OCI-LY7 (cell line): ENCODE data around the gene JAZF1. TPM values are rescaled to one million over a fixed set of nuclear protein-coding genes. Genes with fewer than 3 reads are reported as not detected.

Experiments used
- BruUV-seq: library from RNA; stranded (reverse); fragments of 400-500 nt; replicated peaks from 2 replicates; lab custom pipeline; 2021; lab: Mats Ljungman, UMichigan
- CTCF ChIA-PET: fragments of 300-600 bp; sonication (Branson Sonifier 250); formaldehyde crosslinking; loops from one replicate; lab custom pipeline; 2022; ENCODE audit warnings: antibody characterized with exemption; ENCODE audit not compliant: unreplicated experiment; lab: Charles Lee
- POLR2A ChIA-PET: fragments of 300-600 bp; sonication (Branson Sonifier 250); formaldehyde crosslinking; loops from one replicate; lab custom pipeline; 2022; ENCODE audit warnings: antibody characterized with exemption; lab: Charles Lee
- DNase-seq: peaks from one replicate; pipeline ENCODE4 v3.0.0-alpha.2; 2015; ENCODE audit warnings: low spot score
- H2AFZ ChIP-seq: fragments of 200-600 bp; sonication (generic), shearing (Covaris generic); 2 replicates; pipeline ENCODE4 v1.6.1; 2014; ENCODE audit warnings: mild to moderate bottlenecking, antibody characterized with exemption, low read length, moderate library complexity
- H3K27ac ChIP-seq: fragments of 200-600 bp; sonication (generic); 2 replicates; pipeline ENCODE4 v1.5.1; 2014; ENCODE audit warnings: mixed run types, low read depth, mild to moderate bottlenecking, moderate library complexity, low read length, inconsistent platforms; ENCODE audit not compliant: poor library complexity, severe bottlenecking
- H3K36me3 ChIP-seq: fragments of 200-600 bp; sonication (generic); 2 replicates; pipeline ENCODE4 v1.6.1; 2014; ENCODE audit warnings: mild to moderate bottlenecking, antibody characterized with exemption, low read length, moderate library complexity, mixed read lengths; ENCODE audit not compliant: insufficient read depth
- H3K4me1 ChIP-seq: fragments of 200-600 bp; sonication (generic); 2 replicates; pipeline ENCODE4 v1.5.1; 2014; ENCODE audit warnings: mild to moderate bottlenecking, low read length; ENCODE audit not compliant: insufficient read depth, poor library complexity, severe bottlenecking
- H3K4me2 ChIP-seq: fragments of 200-600 bp; sonication (generic); 2 replicates; pipeline ENCODE4 v1.6.1; 2014; ENCODE audit warnings: mild to moderate bottlenecking, low read length
- H3K4me3 ChIP-seq: fragments of 200-600 bp; sonication (generic); 2 replicates; pipeline ENCODE4 v1.5.1; 2014; ENCODE audit warnings: mild to moderate bottlenecking, low read depth, low read length; ENCODE audit not compliant: poor library complexity, severe bottlenecking
- H3K79me2 ChIP-seq: fragments of 200-600 bp; sonication (generic); 2 replicates; pipeline ENCODE4 v1.6.1; 2016; ENCODE audit warnings: low read depth, mild to moderate bottlenecking, low read length, moderate library complexity, mixed read lengths; ENCODE audit not compliant: insufficient read depth
- H3K9me2 ChIP-seq: fragments of 200-600 bp; sonication (generic); 2 replicates; pipeline ENCODE4 v1.6.1; 2016; ENCODE audit warnings: mild to moderate bottlenecking, low read length, mixed read lengths; ENCODE audit not compliant: insufficient read depth
- H3K9me3 ChIP-seq: fragments of 200-600 bp; sonication (generic); 2 replicates; pipeline ENCODE4 v1.6.1; 2014; ENCODE audit warnings: mild to moderate bottlenecking, mixed run types, low read length, mixed read lengths
- H4K20me1 ChIP-seq: fragments of 200-600 bp; sonication (generic); 2 replicates; pipeline ENCODE4 v1.6.1; 2014; ENCODE audit warnings: mild to moderate bottlenecking, antibody characterized with exemption, low read length, moderate library complexity, mixed read lengths; ENCODE audit not compliant: insufficient read depth
- EZH2phosphoT487 ChIP-seq: fragments of 200-600 bp; sonication (generic); IDR thresholded peaks from 2 replicates; pipeline ENCODE4 v1.6.1; 2018; ENCODE audit warnings: low read depth, borderline replicate concordance, mild to moderate bottlenecking, mixed run types, antibody characterized with exemption, low read length, moderate library complexity, mixed read lengths
- intact Hi-C: fragments of 100-400 bp; cut with micrococcal nuclease; formaldehyde crosslinking; loops from one replicate; pipeline ENCODE4 v1.10.0; 2022; ENCODE audit not compliant: unreplicated experiment
- total RNA-seq, 2 experiments: library from RNA; depleted of rRNA in 1 of 2; stranded (reverse); fragments of >200 nt in 1 of 2; shearing (Covaris generic) in 1 of 2; gene quantifications; 2 replicates each; pipeline ENCODE4 v1.2.3, GENCODE V29; 2014 to 2022
- TF ChIP-seq, protein P1 (sequence below): fragments of 200-600 bp; sonication (generic); conservative IDR thresholded peaks from 2 replicates; pipeline ENCODE4 v1.5.1; 2014; ENCODE audit warnings: mild to moderate bottlenecking, antibody characterized with exemption, low read length, moderate library complexity, mixed read lengths

The JAZF1 gene
- total RNA-seq, 2 experiments from 2014 or later, result 6.3 to 25.0 TPM

DNA sequence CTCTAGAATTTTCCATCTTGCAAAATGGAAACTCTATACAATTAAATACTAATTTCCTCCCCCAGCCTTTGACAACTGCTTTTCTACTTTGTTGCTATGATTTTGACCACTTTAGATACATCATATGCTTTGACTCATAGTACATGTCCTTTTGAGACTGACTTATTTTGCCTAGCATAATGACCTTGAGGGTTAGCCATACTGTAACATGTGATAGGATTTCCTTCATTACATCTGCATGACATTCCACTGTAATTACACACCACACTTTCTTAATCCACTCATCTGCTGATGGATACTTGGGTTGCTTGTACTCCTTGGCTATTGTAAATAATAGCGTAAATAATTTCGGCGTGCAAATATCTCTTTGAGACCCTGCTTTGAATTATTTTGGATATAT lies 127.7 kb downstream of the JAZF1 start:
- H3K9me2 ChIP-seq, result no peaks in the 10 kb centered on the region
- H2AFZ ChIP-seq, result no peak overlapping the region
- H3K4me3 ChIP-seq, result no peak overlapping the region
- no peaks in the 10 kb centered on the region for H3K36me3 ChIP-seq
- no peaks in the 10 kb centered on the region for H3K4me1 ChIP-seq
- intact Hi-C loops, result no loop called here
- peaks cover 4% of the 10 kb centered on the region; the same call in 1 of the 2 replicates for H3K9me3 ChIP-seq
- POLR2A ChIA-PET, result interaction anchor here (1.7 kb wide), 1 partner anchor 9 kb away, joined by 6 read pairs; no protein-coding TSS in a partner anchor
- no peak overlapping the region for H3K4me2 ChIP-seq
- DNase-seq, result no peak
- no peak overlapping the region for H3K27ac ChIP-seq
- H3K79me2 ChIP-seq, result no peaks in the 10 kb centered on the region
- no TSS peak for BruUV-seq
- TF ChIP-seq, protein P1, sequence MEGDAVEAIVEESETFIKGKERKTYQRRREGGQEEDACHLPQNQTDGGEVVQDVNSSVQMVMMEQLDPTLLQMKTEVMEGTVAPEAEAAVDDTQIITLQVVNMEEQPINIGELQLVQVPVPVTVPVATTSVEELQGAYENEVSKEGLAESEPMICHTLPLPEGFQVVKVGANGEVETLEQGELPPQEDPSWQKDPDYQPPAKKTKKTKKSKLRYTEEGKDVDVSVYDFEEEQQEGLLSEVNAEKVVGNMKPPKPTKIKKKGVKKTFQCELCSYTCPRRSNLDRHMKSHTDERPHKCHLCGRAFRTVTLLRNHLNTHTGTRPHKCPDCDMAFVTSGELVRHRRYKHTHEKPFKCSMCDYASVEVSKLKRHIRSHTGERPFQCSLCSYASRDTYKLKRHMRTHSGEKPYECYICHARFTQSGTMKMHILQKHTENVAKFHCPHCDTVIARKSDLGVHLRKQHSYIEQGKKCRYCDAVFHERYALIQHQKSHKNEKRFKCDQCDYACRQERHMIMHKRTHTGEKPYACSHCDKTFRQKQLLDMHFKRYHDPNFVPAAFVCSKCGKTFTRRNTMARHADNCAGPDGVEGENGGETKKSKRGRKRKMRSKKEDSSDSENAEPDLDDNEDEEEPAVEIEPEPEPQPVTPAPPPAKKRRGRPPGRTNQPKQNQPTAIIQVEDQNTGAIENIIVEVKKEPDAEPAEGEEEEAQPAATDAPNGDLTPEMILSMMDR, result no peak
- no peak for TF ChIP-seq EZH2phosphoT487
- CTCF ChIA-PET, result no interaction called here
- no peaks in the 10 kb centered on the region for H4K20me1 ChIP-seq

DNA sequence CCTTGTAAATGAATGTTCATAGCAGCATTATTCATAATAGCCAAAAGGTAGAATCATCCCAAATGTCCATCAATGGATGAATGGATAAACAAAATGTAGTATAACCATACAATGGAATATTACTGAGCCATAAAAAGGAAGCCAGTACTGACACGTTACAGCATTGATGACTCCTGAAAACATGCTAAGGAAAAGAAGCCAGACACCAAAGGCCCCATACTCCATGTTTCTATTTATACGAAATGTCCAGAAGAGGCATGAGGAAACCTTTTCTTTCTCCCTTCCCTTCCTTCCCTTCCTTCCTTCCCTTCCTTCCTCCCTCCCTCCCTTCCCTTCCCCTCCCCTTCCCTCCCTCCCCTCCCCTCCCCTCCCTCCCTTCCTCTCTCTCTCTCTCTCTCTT lies 131.9 kb downstream of the JAZF1 start:
- Histone ChIP-seq H3K36me3 (no peaks in the 10 kb centered on the region), H3K79me2 (no peaks in the 10 kb centered on the region), H2AFZ (no peak overlapping the region), H3K4me2 (no peak overlapping the region), H3K27ac (no peak overlapping the region), H3K9me3 (peaks cover 4% of the 10 kb centered on the region; the same call in 1 of the 2 replicates), H4K20me1 (no peaks in the 10 kb centered on the region; the same call in 1 of the 2 replicates), H3K4me3 (no peak overlapping the region), H3K4me1 (no peaks in the 10 kb centered on the region), H3K9me2 (no peaks in the 10 kb centered on the region)
- no TSS peak for BruUV-seq
- ChIA-PET POLR2A (no interaction called here), CTCF (no interaction called here)
- TF ChIP-seq, protein P1, result no peak
- DNase-seq, result no peak
- intact Hi-C loops, result no loop called here

DNA sequence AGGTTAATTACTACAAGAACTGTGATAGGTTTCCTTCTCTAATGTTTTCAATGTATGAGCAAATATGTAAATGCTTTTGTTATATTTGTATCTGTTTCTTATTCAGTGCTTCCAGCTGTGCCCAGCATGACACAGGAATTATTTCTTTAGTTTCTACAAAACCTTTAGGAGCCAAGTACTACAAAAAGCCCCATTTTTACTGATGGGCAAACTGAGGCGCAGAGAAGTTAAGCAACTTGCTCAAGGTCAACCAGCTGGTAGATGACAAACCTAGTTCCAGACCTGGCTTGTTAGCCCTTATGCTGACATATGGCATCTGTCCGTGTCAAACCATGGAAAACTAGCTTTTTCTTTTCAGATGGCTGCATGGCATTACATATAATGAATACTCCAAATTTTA lies 134.6 kb downstream of the JAZF1 start:
- no peak overlapping the region for H3K27ac ChIP-seq
- no peak for DNase-seq
- no peaks in the 10 kb centered on the region; the same call in 1 of the 2 replicates for H4K20me1 ChIP-seq
- ChIA-PET POLR2A (interaction anchor here (0.6 kb wide), 1 partner anchor 333 kb away, joined by 3 read pairs; no protein-coding TSS in a partner anchor), CTCF (no interaction called here)
- no peak overlapping the region for H3K4me3 ChIP-seq
- no peak overlapping the region for H3K4me2 ChIP-seq
- H3K9me2 ChIP-seq, result no peaks in the 10 kb centered on the region
- H2AFZ ChIP-seq, result no peak overlapping the region
- H3K79me2 ChIP-seq, result no peaks in the 10 kb centered on the region
- intact Hi-C loops, result no loop called here
- TF ChIP-seq, protein P1, result no peak
- no peak for TF ChIP-seq EZH2phosphoT487
- H3K4me1 ChIP-seq, result no peaks in the 10 kb centered on the region
- no peaks in the 10 kb centered on the region for H3K36me3 ChIP-seq
- no peaks in the 10 kb centered on the region for H3K9me3 ChIP-seq
- BruUV-seq, result no TSS peak
